Mammary epithelial cell (primary cell): Measurements from ENCODE around the gene LCE3A.

Experiments used
- CTCF ChIP-seq, 2 donors: IDR thresholded peaks in 1 of 2; conservative IDR thresholded peaks in 1 of 2; 2 replicates each; pipeline ENCODE4 v1.5.1; 2011 to 2012; ENCODE audit warnings: inconsistent platforms in 2 of 2, low read length in 2 of 2, mild to moderate bottlenecking in 2 of 2, control low read depth in 1 of 2, low read depth in 1 of 2; ENCODE audit not compliant: insufficient read depth in 1 of 2; ENCODE audit errors: extremely low read depth in 1 of 2
- EZH2 ChIP-seq: IDR thresholded peaks from 2 replicates; pipeline ENCODE4 v1.6.1; 2012; ENCODE audit warnings: low read length, inconsistent platforms, borderline replicate concordance

DNA sequence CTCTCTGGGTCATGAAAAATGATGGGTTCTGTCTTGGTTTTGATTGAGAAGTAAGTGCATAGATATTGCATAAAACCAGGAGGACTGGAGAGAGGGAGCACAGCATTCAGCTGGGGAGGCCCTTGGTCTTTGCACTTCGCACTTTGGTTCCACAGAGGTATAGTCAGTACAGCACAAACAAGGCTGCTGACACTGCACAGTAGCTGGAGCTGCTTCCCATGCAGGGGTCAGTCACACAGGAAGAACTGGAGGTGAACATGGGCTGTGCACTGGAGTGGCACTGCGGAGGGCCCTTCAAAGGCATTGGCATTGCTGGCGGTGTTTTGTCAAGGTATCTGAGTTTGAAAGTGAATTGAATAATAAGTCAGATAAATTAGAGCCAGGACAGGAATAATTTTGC lies 35.7 kb upstream of the LCE3A start:
- TF ChIP-seq CTCF (conservative IDR thresholded peaks at IDR 0.05 in 1 of 2, IDR thresholded peaks at IDR 0.05 in 1 of 2; ENCODE audit: extremely low read depth in 1 of 2, insufficient read depth in 1 of 2, low read depth in 1 of 2, low read length in 2 of 2) = no peak
- TF ChIP-seq EZH2 = no peak
